SK-N-SH treated with all-trans-retinoic acid at 6 μM for 48 hours (cell line): ENCODE measurements around the gene NRXN3.

ENCODE experiments used
- ATAC-seq: fragments of 200-7000 bp; cut with Tn5 transposase; 3 replicates; pipeline ENCODE4 v1.9.1; 2020; ENCODE audit warnings: mild to moderate bottlenecking, moderate library complexity
- ARNTL ChIP-seq: fragments of 450-650 bp; formaldehyde crosslinking; IDR thresholded peaks from 2 replicates; pipeline ENCODE4 v1.5.0; 2020; ENCODE audit warnings: low read depth, mild to moderate bottlenecking, moderate library complexity, borderline replicate concordance
- BACH2 ChIP-seq: fragments of 250-450 bp; sonication (Bioruptor Pico); IDR thresholded peaks from 2 replicates; pipeline ENCODE4 v1.9.0; 2021; ENCODE audit warnings: mild to moderate bottlenecking, borderline replicate concordance
- CSDC2 ChIP-seq: fragments of 250-450 bp; sonication (Bioruptor Pico); IDR thresholded peaks from 2 replicates; pipeline ENCODE4 v1.5.0; 2020; ENCODE audit warnings: mild to moderate bottlenecking, moderate library complexity
- ESRRG ChIP-seq: fragments of 250-450 bp; sonication (Bioruptor Pico); IDR thresholded peaks from 2 replicates; pipeline ENCODE4 v1.6.1; 2021; ENCODE audit warnings: mild to moderate bottlenecking
- GLIS3 ChIP-seq: fragments of 250-450 bp; sonication (Bioruptor Pico); IDR thresholded peaks from 2 replicates; pipeline ENCODE4 v1.5.0; 2020; ENCODE audit warnings: mild to moderate bottlenecking, moderate library complexity
- OSR1 ChIP-seq: fragments of 250-450 bp; sonication (Bioruptor Pico); IDR thresholded peaks from 2 replicates; pipeline ENCODE4 v1.8.0; 2022; ENCODE audit warnings: moderate library complexity, mild to moderate bottlenecking, inconsistent platforms
- POU6F1 ChIP-seq: fragments of 250-450 bp; sonication (Bioruptor Pico); IDR thresholded peaks from 2 replicates; pipeline ENCODE4 v1.8.0; 2021; ENCODE audit warnings: low read depth, mild to moderate bottlenecking, moderate library complexity, borderline replicate concordance
- PPARA ChIP-seq: fragments of 250-450 bp; sonication (Bioruptor Pico); IDR thresholded peaks from 2 replicates; pipeline ENCODE4 v1.5.0; 2020; ENCODE audit warnings: mild to moderate bottlenecking, borderline replicate concordance
- RARB ChIP-seq: fragments of 250-450 bp; sonication (Bioruptor Pico); IDR thresholded peaks from 2 replicates; pipeline ENCODE4 v1.8.0; 2021; ENCODE audit warnings: mild to moderate bottlenecking, moderate library complexity
- SNAI2 ChIP-seq: fragments of 250-450 bp; sonication (Bioruptor Pico); IDR thresholded peaks from 2 replicates; pipeline ENCODE4 v1.5.0; 2020; ENCODE audit warnings: mild to moderate bottlenecking, moderate library complexity
- TCF4 ChIP-seq: fragments of 250-450 bp; sonication (Bioruptor Pico); IDR thresholded peaks from 2 replicates; pipeline ENCODE4 v1.8.0; 2021; ENCODE audit warnings: mild to moderate bottlenecking, moderate library complexity, borderline replicate concordance
- TOX ChIP-seq: fragments of 250-450 bp; sonication (Bioruptor Pico); IDR thresholded peaks from 2 replicates; pipeline ENCODE4 v1.8.0; 2021; ENCODE audit warnings: mild to moderate bottlenecking, moderate library complexity, borderline replicate concordance
- TSHZ2 ChIP-seq: fragments of 250-450 bp; sonication (Bioruptor Pico); IDR thresholded peaks from 2 replicates; pipeline ENCODE4 v1.5.0; 2020; ENCODE audit warnings: mild to moderate bottlenecking, moderate library complexity
- ZC3H10 ChIP-seq: fragments of 250-450 bp; sonication (Bioruptor Pico); IDR thresholded peaks from 2 replicates; pipeline ENCODE4 v1.5.1; 2021; ENCODE audit warnings: mild to moderate bottlenecking, moderate library complexity
- ZFP3 ChIP-seq: fragments of 250-450 bp; sonication (Bioruptor Pico); IDR thresholded peaks from 2 replicates; pipeline ENCODE4 v1.5.0; 2020; ENCODE audit warnings: mild to moderate bottlenecking, moderate library complexity
- ZFP30 ChIP-seq: fragments of 450-650 bp; formaldehyde crosslinking; IDR thresholded peaks from 2 replicates; pipeline ENCODE4 v1.5.0; 2022; ENCODE audit warnings: mild to moderate bottlenecking, moderate library complexity
- ZNF8 ChIP-seq: fragments of 450-650 bp; formaldehyde crosslinking; IDR thresholded peaks from 2 replicates; pipeline ENCODE4 v1.5.0; 2020; ENCODE audit warnings: mild to moderate bottlenecking, moderate library complexity
- TF ChIP-seq, protein P1 (sequence below): fragments of 250-450 bp; sonication (Bioruptor Pico); IDR thresholded peaks from 2 replicates; pipeline ENCODE4 v1.5.1; 2021; ENCODE audit warnings: mild to moderate bottlenecking, moderate library complexity

The NRXN3 gene

DNA sequence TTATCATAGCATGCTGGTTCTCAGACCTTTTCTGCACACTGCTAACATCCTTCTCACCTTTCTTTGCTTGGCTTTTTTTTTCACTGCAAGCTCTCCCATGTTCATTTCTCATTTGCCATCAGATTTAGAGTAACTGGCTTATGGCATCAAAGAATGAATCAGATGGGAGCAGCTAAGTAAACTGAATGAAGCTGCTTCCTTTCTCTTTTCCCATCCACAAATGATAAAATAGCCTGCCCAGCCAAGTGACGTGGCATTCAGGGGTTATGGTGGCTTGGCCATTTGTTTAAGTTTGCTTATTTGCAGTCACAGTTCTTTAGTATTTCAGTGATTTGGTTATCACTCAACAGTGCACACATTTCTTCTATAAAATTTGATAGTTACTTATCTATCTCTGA lies 1332.6 kb downstream of the NRXN3 start:
- TF ChIP-seq ARNTL (CRISPR knock-in tag): no peak
- TF ChIP-seq ZNF8: no peak
- TF ChIP-seq, protein P1, sequence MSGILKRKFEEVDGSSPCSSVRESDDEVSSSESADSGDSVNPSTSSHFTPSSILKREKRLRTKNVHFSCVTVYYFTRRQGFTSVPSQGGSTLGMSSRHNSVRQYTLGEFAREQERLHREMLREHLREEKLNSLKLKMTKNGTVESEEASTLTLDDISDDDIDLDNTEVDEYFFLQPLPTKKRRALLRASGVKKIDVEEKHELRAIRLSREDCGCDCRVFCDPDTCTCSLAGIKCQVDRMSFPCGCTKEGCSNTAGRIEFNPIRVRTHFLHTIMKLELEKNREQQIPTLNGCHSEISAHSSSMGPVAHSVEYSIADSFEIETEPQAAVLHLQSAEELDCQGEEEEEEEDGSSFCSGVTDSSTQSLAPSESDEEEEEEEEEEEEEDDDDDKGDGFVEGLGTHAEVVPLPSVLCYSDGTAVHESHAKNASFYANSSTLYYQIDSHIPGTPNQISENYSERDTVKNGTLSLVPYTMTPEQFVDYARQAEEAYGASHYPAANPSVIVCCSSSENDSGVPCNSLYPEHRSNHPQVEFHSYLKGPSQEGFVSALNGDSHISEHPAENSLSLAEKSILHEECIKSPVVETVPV: no peak
- no peak for TF ChIP-seq SNAI2 (CRISPR knock-in tag)
- TF ChIP-seq CSDC2 (CRISPR knock-in tag): no peak
- TF ChIP-seq POU6F1 (CRISPR knock-in tag): no peak
- TF ChIP-seq TSHZ2 (CRISPR knock-in tag): no peak
- TF ChIP-seq OSR1 (CRISPR knock-in tag): no peak
- no peak for TF ChIP-seq PPARA (CRISPR knock-in tag)
- no peak for TF ChIP-seq ESRRG
- no peak for TF ChIP-seq TCF4 (CRISPR knock-in tag)
- TF ChIP-seq ZFP3 (CRISPR knock-in tag): no peak
- no peak for TF ChIP-seq RARB (CRISPR knock-in tag)
- no peak for TF ChIP-seq ZFP30
- no peak for TF ChIP-seq GLIS3 (CRISPR knock-in tag)
- no peak for ATAC-seq

DNA sequence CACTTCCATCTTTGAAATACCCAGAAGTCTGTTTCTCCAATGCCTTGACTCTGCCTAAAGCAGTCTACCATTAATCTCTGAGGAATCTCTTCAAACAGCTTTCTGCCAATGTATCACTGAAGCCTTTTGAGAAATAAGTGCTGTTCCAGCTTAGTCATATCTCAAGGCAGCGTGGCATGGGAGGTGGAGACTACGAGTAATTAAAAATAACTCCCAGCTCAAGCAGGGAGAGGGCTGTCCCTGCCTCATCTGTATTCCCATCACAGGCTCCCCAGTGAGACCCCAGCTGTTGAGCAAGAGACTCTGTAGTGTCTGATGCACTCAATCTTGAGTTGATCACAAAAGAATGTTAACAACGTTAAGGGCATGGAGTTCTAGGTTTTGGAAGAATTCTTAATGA lies 1340.5 kb downstream of the NRXN3 start:
- ATAC-seq: peak; percentile 44
- TF ChIP-seq TOX (CRISPR knock-in tag) (no peak), BACH2 (CRISPR knock-in tag) (no peak), SNAI2 (CRISPR knock-in tag) (no peak), TSHZ2 (CRISPR knock-in tag) (no peak), ESRRG (no peak), ZFP3 (CRISPR knock-in tag) (no peak), ZC3H10 (CRISPR knock-in tag) (no peak), TCF4 (CRISPR knock-in tag) (no peak), PPARA (CRISPR knock-in tag) (no peak), POU6F1 (CRISPR knock-in tag) (no peak)
- TF ChIP-seq, protein P1: no peak
